Parathyroid adenoma (tissue), 2 donors: ENCODE measurements around the gene KCTD1.

Source experiments
- H2AFZ ChIP-seq: fragments of 300-600 bp; sonication (generic); one replicate; pipeline ENCODE4 v1.7.0; 2017; ENCODE audit warnings: antibody characterized with exemption, mild to moderate bottlenecking
- H3K27ac ChIP-seq: fragments of 300-600 bp; sonication (generic); one replicate; pipeline ENCODE4 v1.7.0; 2017
- H3K27me3 ChIP-seq: fragments of 300-600 bp; sonication (generic); one replicate; pipeline ENCODE4 v1.7.0; 2017; ENCODE audit warnings: low read length; ENCODE audit not compliant: control insufficient read depth, insufficient read depth
- H3K36me3 ChIP-seq: fragments of 300-600 bp; sonication (generic); one replicate; pipeline ENCODE4 v1.7.0; 2017; ENCODE audit warnings: low read length; ENCODE audit not compliant: control insufficient read depth, insufficient read depth
- H3K4me1 ChIP-seq: fragments of 300-600 bp; sonication (generic); one replicate; pipeline ENCODE4 v1.7.0; 2017; ENCODE audit warnings: control low read depth
- H3K4me2 ChIP-seq: fragments of 300-600 bp; sonication (generic); one replicate; pipeline ENCODE4 v1.7.0; 2017; ENCODE audit warnings: low read length
- H3K4me3 ChIP-seq: fragments of 300-600 bp; sonication (generic); one replicate; pipeline ENCODE4 v1.7.0; 2017; ENCODE audit warnings: low read depth, low read length
- H3K79me2 ChIP-seq: fragments of 300-600 bp; sonication (generic); one replicate; pipeline ENCODE4 v1.7.0; 2017; ENCODE audit warnings: control low read depth
- H3K9ac ChIP-seq: fragments of 300-600 bp; sonication (generic); one replicate; pipeline ENCODE4 v1.7.0; 2017; ENCODE audit warnings: mild to moderate bottlenecking
- H3K9me3 ChIP-seq: fragments of 300-600 bp; sonication (generic); one replicate; pipeline ENCODE4 v1.7.0; 2017; ENCODE audit warnings: low read length; ENCODE audit not compliant: control insufficient read depth
- CTCF ChIP-seq: fragments of 300-600 bp; sonication (generic); IDR thresholded peaks from one replicate; pipeline ENCODE4 v1.7.0; 2017; ENCODE audit warnings: antibody characterized with exemption, mild to moderate bottlenecking
- donor health status: primary hyperparathyroidism.

Gene KCTD1

GRCh38 chr18:26516964-26517363 lies 31.4 kb downstream of the KCTD1 start:
- Histone ChIP-seq H3K4me3 (no peak overlapping the region), H3K9ac (no peak overlapping the region), H3K79me2 (peaks cover 5% of the 10 kb centered on the region), H3K27ac (no peak overlapping the region), H3K27me3 (no peaks in the 10 kb centered on the region), H3K9me3 (no peaks in the 10 kb centered on the region), H3K4me2 (no peak overlapping the region), H3K4me1 (no peaks in the 10 kb centered on the region), H3K36me3 (no peaks in the 10 kb centered on the region), H2AFZ (no peak overlapping the region)
- TF ChIP-seq CTCF = no peak

GRCh38 chr18:26515643-26516487 lies 32.5 kb downstream of the KCTD1 start:
- Histone ChIP-seq H3K4me2 (no peak overlapping the region), H3K4me1 (no peaks in the 10 kb centered on the region), H2AFZ (no peak overlapping the region), H3K4me3 (no peak overlapping the region), H3K27ac (no peak overlapping the region), H3K36me3 (no peaks in the 10 kb centered on the region), H3K27me3 (no peaks in the 10 kb centered on the region), H3K9ac (no peak overlapping the region), H3K79me2 (peaks cover 5% of the 10 kb centered on the region), H3K9me3 (no peaks in the 10 kb centered on the region)
- TF ChIP-seq CTCF = no peak

GRCh38 chr18:26511339-26512071 lies 36.8 kb downstream of the KCTD1 start:
- TF ChIP-seq CTCF = no peak

GRCh38 chr18:26510337-26510736 lies 38.0 kb downstream of the KCTD1 start:
- no peaks in the 10 kb centered on the region for H3K9me3 ChIP-seq
- H3K36me3 ChIP-seq = no peaks in the 10 kb centered on the region
- H3K27ac ChIP-seq = no peak overlapping the region
- H3K4me3 ChIP-seq = no peak overlapping the region
- no peak overlapping the region for H2AFZ ChIP-seq
- H3K27me3 ChIP-seq = no peaks in the 10 kb centered on the region
- H3K9ac ChIP-seq = no peak overlapping the region
- TF ChIP-seq CTCF = no peak
- peaks cover 6% of the 10 kb centered on the region for H3K79me2 ChIP-seq
- H3K4me1 ChIP-seq = no peaks in the 10 kb centered on the region
- H3K4me2 ChIP-seq = no peak overlapping the region

More at GRCh38 chr18:26511339-26512071, 36.8 kb downstream of the KCTD1 start:
- Histone ChIP-seq H3K27ac (no peak overlapping the region), H3K79me2 (no peaks in the 10 kb centered on the region), H2AFZ (no peak overlapping the region), H3K9me3 (no peaks in the 10 kb centered on the region), H3K36me3 (no peaks in the 10 kb centered on the region), H3K27me3 (no peaks in the 10 kb centered on the region), H3K4me1 (no peaks in the 10 kb centered on the region), H3K9ac (no peak overlapping the region), H3K4me3 (no peak overlapping the region), H3K4me2 (no peak overlapping the region)
